ENCODE measurements around the gene DGKZ.

DNA sequence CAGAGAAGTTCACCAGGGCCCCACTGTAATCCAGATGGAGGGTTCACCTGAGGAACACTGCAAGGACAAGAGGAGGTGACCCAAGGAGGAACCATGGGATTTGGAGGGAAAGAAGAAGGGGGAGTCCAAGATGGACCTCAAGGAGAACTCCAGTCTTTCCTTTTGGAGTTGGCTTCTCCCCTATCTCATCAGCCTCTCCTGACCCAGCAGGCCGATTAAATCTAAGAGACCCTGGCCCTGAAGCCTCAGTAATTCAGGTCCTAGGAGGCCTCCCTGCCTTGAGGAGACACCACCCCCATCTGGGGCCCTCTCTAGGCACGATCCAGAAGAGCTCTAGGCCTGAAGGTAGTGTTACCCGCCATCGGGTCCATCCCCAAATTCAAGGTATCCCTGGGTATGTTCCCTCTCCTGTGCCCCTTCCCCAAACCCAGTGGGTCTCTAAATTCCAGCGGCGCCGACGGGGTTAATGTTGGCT, 15.1 kb upstream of the DGKZ start:
- TF ChIP-seq CTCF (conservative IDR thresholded peaks at IDR 0.05) (no peak), ZFX (IDR thresholded peaks at IDR 0.05) (no peak)
